Activated naive CD4-positive, alpha-beta T cell treated with Interleukin-2 at 50 U/mL for 16 hours (primary cell): ENCODE results near the gene PCDHA1.

Source experiments
- DNase-seq: peaks from one replicate; pipeline ENCODE4 v3.0.0-alpha.2; 2020

The PCDHA1 gene

DNA sequence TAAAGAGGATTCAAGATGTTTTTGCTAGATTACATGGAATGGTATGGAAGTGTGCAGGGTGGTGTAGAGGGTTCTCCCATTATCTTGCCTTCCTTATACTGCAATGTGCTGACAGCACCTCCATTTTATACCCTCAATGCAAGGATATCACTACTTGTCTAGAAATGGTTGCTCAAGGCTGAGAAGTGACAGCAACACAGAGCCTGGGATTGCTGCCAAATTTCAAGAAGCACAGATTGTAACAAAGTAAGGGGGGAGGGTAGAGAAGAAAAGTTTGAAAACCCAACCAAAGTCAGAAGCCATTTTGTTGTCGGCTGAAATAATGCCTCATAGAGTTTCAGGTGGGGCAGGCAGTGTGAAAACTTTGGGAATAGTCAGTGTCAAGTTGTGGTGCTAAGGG, 210.1 kb downstream of the PCDHA1 start:
- DNase-seq: no peak

- no peak for DNase-seq
Measured at GRCh38 chr5:140998921-140999410, 213.0 kb downstream of the PCDHA1 start.

- DNase-seq: no peak
Measured at GRCh38 chr5:141001446-141001843, 215.5 kb downstream of the PCDHA1 start.

GRCh38 chr5:141001844-141002604, 216.1 kb downstream of the PCDHA1 start:
- DNase-seq: no peak

DNA sequence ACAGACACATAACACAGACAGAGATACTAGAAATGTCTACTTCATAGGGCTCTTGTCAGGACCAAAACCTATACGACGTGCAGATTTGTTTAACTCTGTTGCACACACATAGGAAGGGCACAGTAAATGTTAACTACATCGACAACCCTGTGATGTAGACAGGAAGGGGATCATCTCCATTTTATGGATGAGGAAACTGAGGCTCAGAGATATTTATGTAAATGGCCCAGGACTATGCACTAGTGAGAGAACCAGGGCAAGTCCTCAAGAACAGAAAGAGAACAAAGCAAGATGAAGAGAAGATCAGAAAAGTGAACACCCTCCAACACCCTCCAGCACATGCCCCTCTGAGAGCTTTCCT, 216.6 kb downstream of the PCDHA1 start:
- DNase-seq: no peak

DNA sequence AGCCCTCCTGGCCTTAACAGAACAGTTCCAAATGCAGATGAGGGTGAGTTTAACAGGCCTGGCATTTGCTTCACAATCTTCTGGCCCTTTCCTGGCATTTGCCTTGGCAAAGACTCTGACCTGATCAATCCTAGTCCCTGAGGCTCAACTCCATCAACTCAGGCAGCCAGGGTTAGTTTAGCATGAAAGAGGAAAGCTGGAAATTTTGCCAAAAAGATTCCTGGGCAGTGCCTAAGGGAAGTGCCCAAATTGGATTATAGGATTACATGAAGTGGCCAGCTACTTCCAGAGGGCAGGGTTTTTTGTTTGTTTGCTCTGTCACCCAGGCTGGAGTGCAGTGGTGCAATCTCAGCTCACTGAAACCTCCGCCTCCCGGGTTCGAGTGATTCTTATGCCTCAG, 217.1 kb downstream of the PCDHA1 start:
- no peak for DNase-seq

DNA sequence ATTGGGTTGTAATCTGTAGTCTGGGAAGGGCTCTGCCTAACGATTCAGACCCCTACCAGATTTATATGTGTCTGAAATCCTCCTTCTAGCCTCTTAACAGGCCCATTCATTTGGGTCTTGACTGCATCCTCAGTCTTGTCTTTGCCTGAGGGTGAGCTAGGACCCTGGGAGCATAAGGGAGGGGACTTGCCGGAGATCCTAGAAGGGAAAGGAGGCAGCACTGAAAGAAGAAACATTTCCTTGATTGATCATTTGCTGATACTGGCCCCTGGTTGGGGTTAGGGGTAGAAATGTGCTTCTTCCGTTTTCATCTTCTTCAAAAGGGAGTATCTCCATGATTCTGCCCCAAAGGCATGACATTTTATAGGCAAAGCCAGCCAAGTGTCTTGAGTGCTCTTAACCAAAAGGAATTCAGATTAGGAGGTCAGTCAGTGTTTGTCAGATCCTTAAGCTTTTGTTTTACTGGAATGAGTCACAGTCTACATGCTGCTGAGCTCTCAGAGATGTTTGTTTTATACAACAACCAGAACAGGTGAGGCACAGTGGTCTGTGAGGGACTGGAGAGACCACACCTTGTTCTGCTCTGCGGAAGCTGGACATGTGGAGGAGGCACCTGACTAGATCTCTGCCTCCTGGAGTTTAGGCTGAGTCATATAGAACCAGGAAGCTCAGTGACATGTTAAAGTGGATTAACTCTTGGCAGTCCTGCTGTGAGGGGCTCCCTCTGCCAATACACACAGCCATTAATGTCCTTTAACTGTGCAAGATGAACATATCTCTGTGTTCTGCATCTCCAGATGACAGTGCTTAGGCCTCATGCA, 218.1 kb downstream of the PCDHA1 start:
- DNase-seq: no peak

DNA sequence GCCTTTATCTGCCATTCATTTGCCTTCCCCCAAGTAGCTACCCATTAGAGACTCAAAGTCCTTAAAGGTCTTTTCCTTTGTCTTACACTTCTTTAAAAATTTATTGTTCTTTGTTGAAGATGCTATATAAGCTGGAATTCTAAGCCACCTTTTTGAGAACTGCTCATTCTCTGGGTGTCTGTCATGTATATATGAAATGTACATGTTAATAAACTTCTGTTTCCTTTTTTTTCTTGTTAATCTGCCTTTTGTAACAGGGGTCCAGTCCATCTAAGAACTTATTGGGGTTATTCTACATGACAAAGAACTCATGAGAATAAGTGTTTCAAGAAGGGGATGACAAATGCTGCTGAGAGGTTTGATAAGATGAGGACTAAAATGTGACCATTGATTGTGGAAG, 221.9 kb downstream of the PCDHA1 start:
- DNase-seq: no peak

- no peak for DNase-seq
Measured at GRCh38 chr5:141010047-141010793, 224.3 kb downstream of the PCDHA1 start.

- no peak for DNase-seq
Measured at GRCh38 chr5:141017943-141018342, 232.0 kb downstream of the PCDHA1 start.

- no peak for DNase-seq
Measured at GRCh38 chr5:141022384-141022783, 236.4 kb downstream of the PCDHA1 start.

GRCh38 chr5:141031006-141031405, 245.1 kb downstream of the PCDHA1 start:
- DNase-seq: no peak

DNA sequence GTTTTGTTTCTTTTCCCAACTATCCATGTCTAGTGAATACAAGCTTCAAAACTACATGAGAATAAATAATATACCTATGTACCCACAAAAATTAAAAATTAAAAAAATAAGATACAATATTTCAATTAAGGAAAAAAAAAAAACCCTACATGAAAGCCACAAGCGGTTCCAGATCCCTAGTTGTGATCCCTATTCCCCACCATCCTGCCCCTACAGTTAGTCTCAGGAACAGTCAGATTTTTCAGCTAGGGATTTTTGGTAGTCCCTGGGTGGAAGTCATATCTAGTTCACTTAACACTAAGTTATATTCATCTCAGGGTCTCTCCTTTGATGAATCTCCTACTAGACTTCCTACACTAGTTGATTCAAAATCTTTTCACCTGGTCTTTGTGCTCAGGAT, 246.7 kb downstream of the PCDHA1 start:
- DNase-seq: no peak

DNA sequence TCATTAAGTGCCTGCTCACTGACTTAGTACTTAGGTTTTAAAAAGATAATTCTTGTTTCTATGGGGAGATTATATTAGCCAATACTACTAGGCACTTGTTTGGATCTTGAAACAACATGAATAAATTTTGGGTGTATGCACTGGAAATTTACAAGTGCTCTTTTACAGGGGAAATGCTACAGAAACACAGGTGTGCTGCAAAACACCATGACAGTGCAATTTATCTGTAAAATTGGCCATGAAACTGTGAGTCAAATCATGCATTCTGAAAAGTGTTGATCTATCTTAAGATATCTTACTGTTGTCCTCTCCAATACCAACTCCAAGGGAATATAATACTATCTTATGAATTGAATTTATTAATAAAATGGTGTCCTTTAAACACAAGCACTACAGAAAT, 253.1 kb downstream of the PCDHA1 start:
- no peak for DNase-seq

GRCh38 chr5:141039517-141039916, 253.6 kb downstream of the PCDHA1 start:
- no peak for DNase-seq

- no peak for DNase-seq
Measured at GRCh38 chr5:141040093-141040770, 254.3 kb downstream of the PCDHA1 start.

DNA sequence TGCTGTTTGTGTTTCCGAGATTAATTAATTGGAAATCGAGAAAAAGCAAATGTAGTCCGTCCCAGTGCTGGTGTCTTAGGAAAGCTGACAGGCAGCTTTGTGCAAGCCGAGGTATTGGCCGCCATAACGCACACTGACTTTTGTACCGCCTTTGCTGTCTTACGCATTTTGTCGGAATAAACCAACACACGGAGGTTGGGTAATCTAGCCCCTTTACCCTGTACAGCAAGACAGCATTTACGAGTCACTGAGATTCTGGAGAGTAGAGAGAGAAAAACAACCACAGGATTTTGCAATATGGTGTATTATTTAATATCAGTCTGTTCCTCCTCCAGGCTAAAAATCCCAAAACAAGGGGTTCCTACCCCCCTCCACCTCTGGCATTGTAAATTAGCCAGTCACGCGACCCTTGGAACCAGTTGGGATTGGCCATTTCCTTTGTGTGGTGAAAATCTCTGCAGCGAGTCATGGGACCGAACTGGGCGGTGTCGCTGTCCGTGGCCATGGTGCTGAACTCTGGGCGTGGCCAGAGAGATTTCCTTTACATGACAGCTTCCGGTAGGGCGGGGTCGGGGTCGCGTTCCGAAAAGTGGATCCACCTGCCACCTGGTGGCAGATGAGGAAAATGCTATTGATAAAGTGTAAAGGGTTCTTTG, 255.0 kb downstream of the PCDHA1 start:
- peak; percentile 66 for DNase-seq

- DNase-seq: no peak
Measured at GRCh38 chr5:141041427-141041785, 255.5 kb downstream of the PCDHA1 start.

DNA sequence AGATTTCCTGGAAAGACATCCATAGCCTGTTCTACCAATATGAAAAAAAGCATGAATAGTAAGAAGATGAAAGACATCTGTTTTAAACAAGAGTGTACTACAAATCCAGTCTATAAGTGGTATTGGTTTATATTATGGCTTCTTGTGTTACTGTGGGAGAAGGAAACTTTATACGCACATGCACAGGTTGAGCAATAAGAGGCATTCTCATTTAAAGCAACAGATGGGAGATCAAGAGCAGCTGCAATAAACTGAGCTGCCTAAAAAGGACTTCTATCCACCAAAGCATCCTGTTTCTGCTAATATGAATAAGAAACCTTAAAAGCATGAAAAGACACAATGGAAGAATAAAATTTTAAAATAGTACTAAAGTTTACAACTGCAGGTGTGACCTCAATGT, 256.6 kb downstream of the PCDHA1 start:
- DNase-seq: no peak

DNA sequence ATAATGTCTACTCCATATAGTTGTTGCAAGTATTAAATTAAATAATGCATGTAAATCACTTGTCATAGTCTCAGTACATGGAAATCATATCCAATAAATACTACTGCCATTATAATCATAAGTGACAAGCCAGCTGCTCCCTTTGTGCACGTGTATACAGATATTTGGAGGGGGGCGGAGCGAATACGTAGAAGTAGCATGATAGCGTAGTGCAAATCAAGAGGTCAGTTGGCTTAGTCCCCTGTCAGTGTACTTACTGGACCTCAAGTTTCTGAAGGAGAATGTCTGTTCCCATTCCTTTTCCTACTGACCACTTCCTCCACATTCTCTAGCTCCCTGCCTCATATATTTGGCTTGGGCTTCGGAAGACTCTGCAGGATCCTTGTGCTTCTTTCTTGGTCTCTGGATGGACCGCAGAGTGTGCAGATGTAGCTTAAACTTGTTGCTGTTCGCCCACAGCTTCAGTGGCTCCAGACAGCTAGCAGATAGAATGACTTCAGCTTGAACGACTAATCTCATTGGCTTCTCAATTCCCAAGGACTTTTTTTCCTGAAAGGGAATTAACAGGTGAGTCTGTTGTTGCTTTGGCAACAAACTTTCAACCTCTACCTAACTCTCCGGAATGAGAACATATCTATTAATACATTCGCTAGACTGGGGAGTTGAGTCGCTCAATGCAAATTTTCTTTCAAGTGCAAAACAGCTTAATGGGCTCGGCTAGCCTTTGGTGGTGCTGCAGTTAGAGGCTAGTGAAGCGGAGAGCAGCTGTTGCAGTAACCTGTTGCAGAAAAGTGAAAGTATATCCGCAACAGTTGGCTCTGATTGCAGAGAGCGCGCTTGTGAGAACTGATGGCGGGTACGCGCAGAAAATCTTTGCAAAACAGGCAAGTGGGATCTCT, 264.9 kb downstream of the PCDHA1 start, which contains the start of gene PCDHB1:
PCDHB1 (plus strand) TSS at position 753 of the 899 bp plus-strand sequence; CDS start at position 850, 97 bp downstream.
- no peak for DNase-seq

GRCh38 chr5:141051521-141051866, 265.6 kb downstream of the PCDHA1 start:
- DNase-seq: no peak
